Choroid plexus epithelial cell (primary cell): ENCODE results near the gene SLC29A4.
"Not testable (repeated sequence)": the region's sequence is repeated elsewhere in the genome, so short reads cannot be mapped to it uniquely, and the experiment has no call there.

Experiments
- DNase-seq: peaks from one replicate; pipeline ENCODE4 v3.0.0-alpha.2; 2010; ENCODE audit warnings: low read depth
- H3K4me3 ChIP-seq: 2 replicates; pipeline ENCODE4 v1.5.1; 2011; ENCODE audit warnings: low read depth, mild to moderate bottlenecking, control low read depth, low read length, moderate library complexity
- CTCF ChIP-seq: conservative IDR thresholded peaks from 2 replicates; pipeline ENCODE4 v1.5.1; 2011; ENCODE audit warnings: low read depth, mild to moderate bottlenecking, control low read depth, inconsistent platforms, low read length, moderate library complexity

Gene SLC29A4

GRCh38 chr7:5274441-5274840, 8.3 kb upstream of the SLC29A4 start:
- H3K4me3 ChIP-seq = no peak overlapping the region
- no peak for DNase-seq
- TF ChIP-seq CTCF = no peak

DNA sequence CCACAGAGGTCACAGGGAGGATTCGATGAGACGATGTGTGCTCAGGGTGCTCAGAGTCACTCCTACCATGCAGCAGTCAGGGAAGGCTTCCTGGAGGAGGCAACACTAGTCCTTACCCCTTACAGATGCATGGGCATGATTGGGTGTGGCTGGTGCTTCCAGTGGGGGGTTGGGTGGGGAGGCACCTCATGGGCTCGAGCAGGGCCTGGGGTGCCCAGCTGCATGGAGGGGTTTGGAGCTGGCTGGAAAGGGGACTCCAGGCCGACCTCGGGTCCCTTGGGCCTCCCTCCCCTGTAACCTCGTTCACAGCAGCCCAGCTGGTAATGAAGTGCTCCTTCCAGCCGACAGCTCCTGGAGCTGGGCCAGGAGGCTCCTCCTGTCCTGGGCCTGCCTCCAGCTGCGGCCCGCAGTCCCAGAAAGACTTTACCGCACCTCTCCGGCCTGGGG, 7.7 kb upstream of the SLC29A4 start:
- not testable (repeated sequence) for H3K4me3 ChIP-seq
- DNase-seq = peak; percentile 24

GRCh38 chr7:5275510-5275909, 7.2 kb upstream of the SLC29A4 start:
- peak; percentile 9 for DNase-seq
- H3K4me3 ChIP-seq = not testable (repeated sequence)

GRCh38 chr7:5276123-5276522, 6.6 kb upstream of the SLC29A4 start:
- DNase-seq, H3K4me3 ChIP-seq: not testable (repeated sequence)

DNA sequence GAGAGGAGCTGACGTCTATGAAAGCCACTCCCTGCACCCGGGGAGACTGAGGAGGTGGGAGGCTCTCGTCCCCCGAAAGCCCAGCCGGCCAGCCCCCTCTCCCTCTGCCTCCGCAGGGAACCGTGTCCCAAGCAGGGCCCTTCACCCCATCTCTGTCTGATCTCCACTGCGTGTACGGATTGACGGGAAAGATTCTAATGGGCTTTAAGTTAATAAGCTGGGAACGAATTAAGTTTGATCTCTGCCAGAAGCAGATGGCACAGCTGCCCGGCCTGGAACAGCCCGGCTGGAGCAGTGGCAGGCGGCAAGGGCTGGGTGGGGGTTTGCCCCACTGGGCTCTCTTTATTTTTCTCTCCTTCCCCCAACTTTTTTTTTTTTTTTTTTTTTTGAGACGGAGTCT, 6.1 kb upstream of the SLC29A4 start:
- no peak overlapping the region for H3K4me3 ChIP-seq
- DNase-seq = no peak
- TF ChIP-seq CTCF = no peak

- DNase-seq = peak; percentile 54
- no peak for TF ChIP-seq CTCF
Measured at GRCh38 chr7:5278766-5279165, 4.0 kb upstream of the SLC29A4 start.

DNA sequence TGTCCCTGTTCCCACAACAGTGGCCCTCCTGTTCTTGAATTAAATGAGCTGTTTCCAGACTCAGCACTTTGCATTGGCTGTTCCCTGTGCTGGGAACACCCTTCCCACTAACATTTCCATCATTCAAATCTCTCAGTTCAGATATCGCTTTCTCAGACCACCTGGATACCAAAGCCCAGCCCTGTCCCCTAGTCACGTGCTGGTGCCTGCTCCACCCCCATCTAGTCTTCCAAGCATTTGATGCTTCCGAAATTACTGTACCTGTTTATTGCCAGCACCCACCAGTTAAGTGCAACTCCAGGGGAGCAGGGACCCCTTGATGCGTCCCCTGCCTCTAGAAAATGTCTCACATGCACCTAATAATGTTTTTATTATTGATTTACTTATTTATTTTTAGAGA, 3.0 kb upstream of the SLC29A4 start:
- H3K4me3 ChIP-seq = no peak overlapping the region
- no peak for TF ChIP-seq CTCF
- DNase-seq = no peak

More at GRCh38 chr7:5278766-5279165, 4.0 kb upstream of the SLC29A4 start:
- no peak overlapping the region for H3K4me3 ChIP-seq

- H3K4me3 ChIP-seq, DNase-seq: not testable (repeated sequence)
Measured at GRCh38 chr7:5281598-5282500, 894 bp upstream of the SLC29A4 start.

GRCh38 chr7:5283421-5284303, 919 bp downstream of the SLC29A4 start:
- peak; percentile 5 for DNase-seq
- TF ChIP-seq CTCF = no peak
- H3K4me3 ChIP-seq = no peak overlapping the region
